HK-2 (cell line): ENCODE measurements around the gene KRT84.

Source experiments
- DNase-seq: peaks from one replicate; pipeline ENCODE4 v3.0.0-alpha.2; 2018; ENCODE audit not compliant: unreplicated experiment

KRT84 gene

GRCh38 chr12:52343550-52343949 is 41.9 kb downstream of the KRT84 start:
- DNase-seq, result no peak

- no peak for DNase-seq
Observed at GRCh38 chr12:52342781-52343490, 42.5 kb downstream of the KRT84 start.

- DNase-seq, result no peak
Observed at GRCh38 chr12:52341066-52341580, 44.3 kb downstream of the KRT84 start.

GRCh38 chr12:52338241-52338960 is 47.1 kb downstream of the KRT84 start:
- DNase-seq, result no peak

- DNase-seq, result no peak
Observed at GRCh38 chr12:52337054-52337453, 48.4 kb downstream of the KRT84 start.

- DNase-seq, result no peak
Observed at GRCh38 chr12:52336641-52337040, 48.8 kb downstream of the KRT84 start.

- no peak for DNase-seq
Observed at GRCh38 chr12:52335598-52336262, 49.7 kb downstream of the KRT84 start.

GRCh38 chr12:52334185-52334584 is 51.3 kb downstream of the KRT84 start:
- DNase-seq, result no peak

- DNase-seq, result no peak
Observed at GRCh38 chr12:52333321-52333720, 52.1 kb downstream of the KRT84 start.

GRCh38 chr12:52332381-52332780 is 53.1 kb downstream of the KRT84 start:
- DNase-seq, result no peak

- DNase-seq, result no peak
Observed at GRCh38 chr12:52331833-52332232, 53.6 kb downstream of the KRT84 start.

- no peak for DNase-seq
Observed at GRCh38 chr12:52331039-52331438, 54.4 kb downstream of the KRT84 start.

- no peak for DNase-seq
Observed at GRCh38 chr12:52327830-52328500, 57.5 kb downstream of the KRT84 start.
